OCI-LY7 (cell line): Measurements from ENCODE around the gene CD69.

Source experiments
- CTCF ChIP-seq: fragments of 200-600 bp; sonication (generic); conservative IDR thresholded peaks from 2 replicates; pipeline ENCODE4 v1.5.1; 2014; ENCODE audit warnings: mild to moderate bottlenecking, antibody characterized with exemption, low read length, moderate library complexity, mixed read lengths
- EZH2phosphoT487 ChIP-seq: fragments of 200-600 bp; sonication (generic); IDR thresholded peaks from 2 replicates; pipeline ENCODE4 v1.6.1; 2018; ENCODE audit warnings: low read depth, borderline replicate concordance, mild to moderate bottlenecking, mixed run types, antibody characterized with exemption, low read length, moderate library complexity, mixed read lengths

DNA sequence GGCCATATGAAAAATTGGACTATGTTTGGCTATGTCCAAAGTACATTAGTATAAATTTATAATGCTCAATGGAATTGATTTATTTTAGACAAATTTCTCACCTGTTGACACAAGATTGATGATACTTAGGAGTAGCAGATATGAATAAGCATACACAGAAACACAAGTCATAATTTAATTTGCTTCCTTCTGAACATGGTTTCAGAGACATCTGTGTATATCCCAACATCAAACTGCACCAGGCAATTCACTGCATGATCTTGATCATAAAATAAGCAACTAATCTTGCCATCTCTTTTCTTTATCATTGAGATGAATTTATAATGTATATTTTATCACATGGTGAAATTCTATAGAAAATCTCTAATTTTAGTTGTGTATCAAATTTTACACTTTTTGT lies 31.6 kb downstream of the CD69 start:
- no peak for TF ChIP-seq CTCF
- no peak for TF ChIP-seq EZH2phosphoT487
